NCI-H2107 treated with DMSO at 0.1 percent for 48 hours (cell line): Measurements from ENCODE around the gene SLC17A7.
"Not testable (repeated sequence)": the region's sequence is repeated elsewhere in the genome, so short reads cannot be mapped to it uniquely, and the experiment has no call there.

Experiments used
- DNase-seq: peaks from one replicate; lab custom pipeline; 2025; ENCODE audit not compliant: unreplicated experiment; lab: John Stamatoyannopoulos, UW

The SLC17A7 gene

GRCh38 chr19:49441210-49441959 lies at the start of gene SLC17A7:
SLC17A7 (minus strand) TSS chr19:49441527; CDS start chr19:49441379, 148 bp downstream.
- DNase-seq: no peak

DNA sequence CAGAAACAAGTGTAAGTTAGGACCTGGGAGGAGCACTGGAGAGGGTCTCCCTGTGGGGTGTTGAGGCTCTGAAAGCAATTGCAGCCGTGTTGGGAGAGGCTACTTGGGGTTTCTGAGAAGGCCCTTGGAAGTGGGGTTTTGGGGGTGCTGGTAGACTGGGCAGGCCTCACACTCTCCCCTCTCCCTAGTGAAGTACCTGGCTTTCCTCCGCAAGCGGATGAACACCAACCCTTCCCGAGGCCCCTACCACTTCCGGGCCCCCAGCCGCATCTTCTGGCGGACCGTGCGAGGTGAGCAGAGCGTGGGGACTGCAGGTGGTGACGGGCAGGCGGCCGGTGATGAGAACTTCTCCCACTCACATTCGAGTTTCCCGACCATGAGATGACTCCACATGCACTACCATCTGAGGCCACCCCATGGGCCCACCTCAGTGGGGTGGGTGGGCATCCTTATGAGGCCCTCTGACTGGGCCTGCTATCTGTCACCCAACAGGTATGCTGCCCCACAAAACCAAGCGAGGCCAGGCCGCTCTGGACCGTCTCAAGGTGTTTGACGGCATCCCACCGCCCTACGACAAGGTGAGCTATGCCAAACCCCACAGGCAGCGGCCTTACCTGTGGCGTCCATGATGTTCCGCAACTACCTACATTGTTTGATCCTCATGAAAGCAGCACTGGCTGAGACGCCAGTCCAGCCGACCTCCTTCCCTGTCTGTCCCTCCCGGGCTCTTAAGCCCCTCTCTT lies 49.1 kb upstream of the SLC17A7 start:
- DNase-seq: no peak

GRCh38 chr19:49489601-49490167 lies 48.4 kb upstream of the SLC17A7 start:
- no peak for DNase-seq

GRCh38 chr19:49488863-49489537 lies 47.7 kb upstream of the SLC17A7 start:
- no peak for DNase-seq

- DNase-seq: no peak
These were observed 46.9 kb upstream of the SLC17A7 start for GRCh38 chr19:49488046-49488862.

- DNase-seq: peak; percentile 94
These were observed 46.1 kb upstream of the SLC17A7 start, which contains the start of gene RPL13A for GRCh38 chr19:49487277-49488045. RPL13A (plus strand) TSS chr19:49487608; CDS start chr19:49487630, 22 bp downstream.

DNA sequence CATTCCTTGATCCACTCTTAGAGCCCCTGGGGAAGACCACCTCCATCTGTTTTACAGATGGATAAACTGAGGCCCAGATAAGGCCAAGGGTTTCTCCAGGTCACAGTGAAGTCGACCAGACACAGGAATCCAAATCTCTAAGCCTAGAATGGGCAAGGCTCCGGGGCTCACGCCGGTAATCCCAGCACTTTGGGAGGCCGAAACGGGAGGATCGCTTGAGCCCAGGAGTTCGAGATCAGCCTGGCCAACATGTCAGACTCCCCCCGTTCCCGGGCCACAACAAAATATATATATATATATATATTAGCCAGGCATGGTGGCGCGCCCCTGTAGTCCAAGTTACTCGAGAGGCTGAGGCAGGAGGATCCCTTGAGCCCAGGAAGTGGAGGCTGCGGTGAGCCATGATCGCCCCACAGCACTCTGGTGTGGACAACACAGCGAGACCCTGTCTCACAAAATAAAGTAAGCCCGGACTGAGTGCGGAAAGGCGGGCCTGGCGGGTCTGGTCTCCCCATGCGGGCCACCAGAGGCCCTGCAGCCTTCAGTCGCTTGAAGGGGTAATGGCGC lies 45.5 kb upstream of the SLC17A7 start:
- no peak for DNase-seq

GRCh38 chr19:49486232-49486631 lies 44.9 kb upstream of the SLC17A7 start:
- DNase-seq: no peak

DNA sequence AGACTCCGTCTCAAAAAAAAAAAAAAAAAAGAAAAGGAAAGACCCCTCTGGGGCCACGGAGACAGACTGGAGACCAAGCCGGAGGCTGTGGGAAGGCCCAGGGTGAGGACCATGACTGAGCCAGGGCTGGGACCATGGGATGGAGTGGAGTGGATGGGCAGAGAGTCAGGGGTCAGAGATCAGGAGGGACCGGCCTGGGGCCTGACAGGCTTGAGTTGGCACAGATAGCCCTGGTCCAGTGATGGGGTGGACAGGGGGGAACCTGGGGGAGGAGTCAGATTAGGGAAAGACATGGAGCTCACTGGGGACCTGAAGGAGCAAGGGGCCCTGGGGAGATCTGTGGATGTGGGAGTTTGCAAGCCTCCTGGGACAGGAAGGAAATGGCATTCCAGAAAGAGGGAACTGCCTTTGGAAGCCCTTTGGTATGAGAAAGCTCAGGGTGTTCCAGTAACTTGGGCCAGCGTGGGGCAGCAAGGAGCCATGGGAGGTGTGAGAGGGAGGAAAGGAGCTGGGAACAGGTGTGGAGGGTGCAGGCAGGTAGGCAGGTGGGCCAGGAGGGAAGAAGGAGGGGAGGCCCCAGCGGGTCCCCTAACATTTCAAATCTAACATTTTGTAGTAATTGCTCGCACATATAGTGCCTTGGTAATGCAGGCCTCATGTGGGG lies 39.8 kb upstream of the SLC17A7 start:
- no peak for DNase-seq

GRCh38 chr19:49479975-49480628 lies 38.8 kb upstream of the SLC17A7 start:
- DNase-seq: no peak

GRCh38 chr19:49475995-49476880 lies 34.9 kb upstream of the SLC17A7 start:
- no peak for DNase-seq

- no peak for DNase-seq
These were observed 34.0 kb upstream of the SLC17A7 start for GRCh38 chr19:49475191-49475917.

- no peak for DNase-seq
These were observed 33.2 kb upstream of the SLC17A7 start for GRCh38 chr19:49474542-49474924.

GRCh38 chr19:49473868-49474541 lies 32.7 kb upstream of the SLC17A7 start, which contains the start of gene FLT3LG:
FLT3LG (plus strand) TSS chr19:49474215; CDS start chr19:49474640, 425 bp downstream.
- DNase-seq: peak; percentile 82

- DNase-seq: not testable (repeated sequence)
These were observed 32.2 kb upstream of the SLC17A7 start for GRCh38 chr19:49473501-49473867.

DNA sequence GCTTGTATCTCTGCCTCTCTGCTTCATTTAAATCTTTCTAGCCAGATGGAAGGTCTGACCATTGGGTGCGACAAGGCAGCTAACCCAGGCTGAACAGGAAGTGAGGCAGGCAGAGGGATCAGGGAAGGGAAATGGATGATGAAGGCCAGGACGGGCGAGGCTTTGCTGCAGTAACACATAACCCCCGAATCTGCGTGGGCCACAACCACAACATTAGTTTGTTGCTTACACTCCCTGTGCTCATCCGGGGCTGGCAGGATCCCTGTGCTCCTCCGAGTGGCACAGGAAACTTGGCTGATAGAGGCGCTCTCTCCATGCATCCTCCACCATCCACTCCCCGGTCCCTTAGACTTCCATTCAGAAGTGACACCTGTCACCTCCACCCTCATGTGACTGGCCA lies 31.6 kb upstream of the SLC17A7 start:
- no peak for DNase-seq
